ENCODE results near the gene ZNF213. TPM values are rescaled to one million over a fixed set of nuclear protein-coding genes. Genes with fewer than 3 reads are reported as not detected.

The ZNF213 gene
- total and polyA plus RNA-seq, 2 donors from 2014 or later, result 5.6 to 12.5 TPM

GRCh38 chr16:3174618-3175148 is 39.9 kb downstream of the ZNF213 start:
- TF ChIP-seq, protein P1, sequence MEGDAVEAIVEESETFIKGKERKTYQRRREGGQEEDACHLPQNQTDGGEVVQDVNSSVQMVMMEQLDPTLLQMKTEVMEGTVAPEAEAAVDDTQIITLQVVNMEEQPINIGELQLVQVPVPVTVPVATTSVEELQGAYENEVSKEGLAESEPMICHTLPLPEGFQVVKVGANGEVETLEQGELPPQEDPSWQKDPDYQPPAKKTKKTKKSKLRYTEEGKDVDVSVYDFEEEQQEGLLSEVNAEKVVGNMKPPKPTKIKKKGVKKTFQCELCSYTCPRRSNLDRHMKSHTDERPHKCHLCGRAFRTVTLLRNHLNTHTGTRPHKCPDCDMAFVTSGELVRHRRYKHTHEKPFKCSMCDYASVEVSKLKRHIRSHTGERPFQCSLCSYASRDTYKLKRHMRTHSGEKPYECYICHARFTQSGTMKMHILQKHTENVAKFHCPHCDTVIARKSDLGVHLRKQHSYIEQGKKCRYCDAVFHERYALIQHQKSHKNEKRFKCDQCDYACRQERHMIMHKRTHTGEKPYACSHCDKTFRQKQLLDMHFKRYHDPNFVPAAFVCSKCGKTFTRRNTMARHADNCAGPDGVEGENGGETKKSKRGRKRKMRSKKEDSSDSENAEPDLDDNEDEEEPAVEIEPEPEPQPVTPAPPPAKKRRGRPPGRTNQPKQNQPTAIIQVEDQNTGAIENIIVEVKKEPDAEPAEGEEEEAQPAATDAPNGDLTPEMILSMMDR (IDR thresholded peaks at IDR 0.05; ENCODE audit: borderline replicate concordance, extremely low read depth, insufficient read depth), result no peak
- no peaks in the 10 kb centered on the region for H3K36me3 ChIP-seq (ENCODE audit: control insufficient read depth in 2 of 3, insufficient read depth in 3 of 3, low read length in 3 of 3)
- FAIRE-seq, result no peak
- H3K27me3 ChIP-seq (ENCODE audit: control insufficient read depth, insufficient read depth, low read length), result peaks cover 56% of the 10 kb centered on the region
- no peak overlapping the region for H3K4me3 ChIP-seq (ENCODE audit: low read length in 3 of 3)
- H3K4me1 ChIP-seq (ENCODE audit: control insufficient read depth in 2 of 3, insufficient read depth in 2 of 3, low read depth in 1 of 3, low read length in 3 of 3), result no peaks in the 10 kb centered on the region
- no peaks in the 10 kb centered on the region for H3K9me3 ChIP-seq (ENCODE audit: control insufficient read depth in 2 of 3, insufficient read depth in 1 of 3, low read length in 3 of 3)
- H3K9ac ChIP-seq (ENCODE audit: low read length in 3 of 3), result no peak overlapping the region
- no peak overlapping the region for H3K27ac ChIP-seq (ENCODE audit: low read depth in 2 of 2, low read length in 2 of 2)
- intact Hi-C loops (cut with DNase I), result no loop called here
- DNase-seq, result peak in 1 of 5 donors; percentile 34

DNA sequence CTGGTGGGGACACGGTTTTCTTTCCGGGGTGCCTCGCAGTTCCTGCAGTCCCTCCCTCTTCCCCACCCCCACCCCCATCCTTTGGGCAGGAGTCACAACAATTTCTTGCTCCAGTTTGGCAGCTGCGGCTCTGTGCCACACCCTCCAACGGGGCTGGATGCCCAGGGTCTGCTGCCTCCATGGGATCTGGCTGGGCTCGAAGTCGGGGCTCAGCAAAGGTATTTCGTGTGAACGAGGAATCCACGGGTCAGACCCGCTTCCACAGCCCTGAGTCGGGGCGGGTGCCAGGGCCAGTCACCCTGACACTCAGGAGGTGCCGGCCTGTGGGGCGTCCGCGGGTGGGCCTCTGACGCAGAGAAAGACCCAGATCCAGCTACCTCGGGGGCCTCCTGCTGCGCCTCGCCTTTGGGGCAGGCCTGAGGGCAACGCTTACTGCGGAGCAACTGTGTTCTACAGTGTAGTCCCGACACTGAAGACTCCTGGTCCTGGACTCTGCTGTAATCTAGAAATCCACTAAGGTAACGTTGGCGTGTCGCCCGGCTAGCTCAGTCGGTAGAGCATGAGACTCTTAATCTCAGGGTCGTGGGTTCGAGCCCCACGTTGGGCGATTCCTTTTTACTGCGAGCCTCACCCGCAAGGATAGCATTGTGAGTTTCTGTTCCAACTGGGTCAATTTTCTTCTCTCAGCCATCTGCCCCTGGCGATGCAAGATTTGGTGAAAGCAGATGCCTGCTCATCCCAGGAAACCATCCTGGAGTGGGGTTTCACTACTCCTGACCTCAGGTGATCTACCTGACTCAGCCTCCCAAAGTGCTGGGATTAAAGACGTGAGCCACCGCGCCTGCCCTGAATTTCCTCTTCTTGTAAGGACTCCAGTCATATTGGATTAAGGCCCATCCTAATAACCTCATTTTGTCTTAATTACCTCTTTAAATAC is 40.6 kb downstream of the ZNF213 start:
- TF ChIP-seq, protein P1 (IDR thresholded peaks at IDR 0.05; ENCODE audit: borderline replicate concordance, extremely low read depth, insufficient read depth), result no peak
- H3K4me1 ChIP-seq (ENCODE audit: control insufficient read depth in 2 of 3, insufficient read depth in 2 of 3, low read depth in 1 of 3, low read length in 3 of 3), result no peaks in the 10 kb centered on the region
- H3K27me3 ChIP-seq (ENCODE audit: control insufficient read depth, insufficient read depth, low read length), result peaks cover 55% of the 10 kb centered on the region
- peak in 2 of 5 donors; percentile 11 to 53 for DNase-seq
- no peaks in the 10 kb centered on the region for H3K36me3 ChIP-seq (ENCODE audit: control insufficient read depth in 2 of 3, insufficient read depth in 3 of 3, low read length in 3 of 3)
- intact Hi-C loops (cut with DNase I), result no loop called here
- no peak overlapping the region for H3K9ac ChIP-seq (ENCODE audit: low read length in 3 of 3)
- H3K9me3 ChIP-seq (ENCODE audit: control insufficient read depth in 2 of 3, insufficient read depth in 1 of 3, low read length in 3 of 3), result no peaks in the 10 kb centered on the region
- H3K27ac ChIP-seq (ENCODE audit: low read depth in 2 of 2, low read length in 2 of 2), result no peak overlapping the region
- FAIRE-seq, result no peak
- H3K4me3 ChIP-seq (ENCODE audit: low read length in 3 of 3), result no peak overlapping the region

GRCh38 chr16:3179651-3180050 is 44.8 kb downstream of the ZNF213 start:
- intact Hi-C loops (cut with DNase I), result no loop called here
- Histone ChIP-seq H3K4me3 (ENCODE audit: low read length in 3 of 3) (no peak overlapping the region), H3K9ac (ENCODE audit: low read length in 3 of 3) (no peak overlapping the region), H3K9me3 (ENCODE audit: control insufficient read depth in 2 of 3, insufficient read depth in 1 of 3, low read length in 3 of 3) (no peaks in the 10 kb centered on the region), H3K27me3 (ENCODE audit: control insufficient read depth, insufficient read depth, low read length) (peaks cover 64% of the 10 kb centered on the region), H3K4me1 (ENCODE audit: control insufficient read depth in 2 of 3, insufficient read depth in 2 of 3, low read depth in 1 of 3, low read length in 3 of 3) (peaks cover 0 to 7% (median 0%) of the 10 kb centered on the region in 3 donors), H3K27ac (ENCODE audit: low read depth in 2 of 2, low read length in 2 of 2) (no peak overlapping the region), H3K36me3 (ENCODE audit: control insufficient read depth in 2 of 3, insufficient read depth in 3 of 3, low read length in 3 of 3) (no peaks in the 10 kb centered on the region)
- peak in 1 of 5 donors; percentile 37 for DNase-seq
- FAIRE-seq, result no peak
- TF ChIP-seq, protein P1 (IDR thresholded peaks at IDR 0.05; ENCODE audit: borderline replicate concordance, extremely low read depth, insufficient read depth), result no peak

Data from kidney (tissue), 14 donors.